ENCODE measurements around the gene NCK1. TPM values are rescaled to one million over a fixed set of nuclear protein-coding genes. Genes with fewer than 3 reads are reported as not detected.

NCK1 gene
- total and polyA plus RNA-seq, 2 of the 13 experiments (the other 11 are each of a cell fraction or from before 2014, with no cell fraction given): 14.7 to 30.4 TPM

DNA sequence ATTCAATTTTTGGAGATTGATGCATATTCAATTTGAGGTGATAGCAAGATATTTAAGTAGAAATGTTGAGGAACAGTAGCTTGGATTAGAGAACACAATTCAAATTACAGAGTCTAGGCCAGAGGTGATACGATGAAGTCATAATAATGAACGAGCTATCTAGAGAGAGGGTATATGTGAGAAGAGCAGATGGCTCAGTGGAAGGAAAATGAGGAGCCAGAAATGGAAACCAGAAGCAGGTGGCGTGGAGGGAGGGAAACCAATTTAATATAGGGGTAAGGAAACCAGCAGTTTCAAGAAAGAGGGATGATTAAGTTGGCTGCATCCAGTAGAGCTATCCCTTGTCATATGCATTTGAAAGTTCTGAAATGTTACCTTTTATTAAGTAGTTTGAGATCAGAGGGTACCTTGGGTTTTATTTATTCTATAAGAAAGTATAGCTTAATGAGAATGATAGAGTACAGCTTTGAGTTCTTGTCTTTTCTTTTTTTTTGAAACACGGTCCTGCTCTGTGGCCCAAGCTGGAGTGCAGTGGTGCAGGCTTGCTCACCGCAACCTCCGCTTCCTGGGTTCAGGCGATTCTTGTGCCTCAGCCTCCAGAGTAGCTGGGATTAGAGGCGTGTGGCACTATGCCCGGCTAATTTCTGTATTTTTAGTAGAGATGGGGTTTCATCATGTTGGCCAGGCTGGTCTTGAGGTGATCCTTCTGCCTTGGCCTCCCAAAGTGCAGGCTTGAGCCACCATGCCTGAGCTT, 22.1 kb downstream of the NCK1 start:
- TF ChIP-seq ZNF619 (CRISPR knock-in tag; IDR thresholded peaks at IDR 0.05) (no peak), NBN (conservative IDR thresholded peaks at IDR 0.05) (no peak), NCOA2 (CRISPR knock-in tag; IDR thresholded peaks at IDR 0.05) (no peak), ZNF607 (CRISPR knock-in tag; IDR thresholded peaks at IDR 0.05; ENCODE audit: borderline replicate concordance) (no peak)
- TF ChIP-seq, protein P1, sequence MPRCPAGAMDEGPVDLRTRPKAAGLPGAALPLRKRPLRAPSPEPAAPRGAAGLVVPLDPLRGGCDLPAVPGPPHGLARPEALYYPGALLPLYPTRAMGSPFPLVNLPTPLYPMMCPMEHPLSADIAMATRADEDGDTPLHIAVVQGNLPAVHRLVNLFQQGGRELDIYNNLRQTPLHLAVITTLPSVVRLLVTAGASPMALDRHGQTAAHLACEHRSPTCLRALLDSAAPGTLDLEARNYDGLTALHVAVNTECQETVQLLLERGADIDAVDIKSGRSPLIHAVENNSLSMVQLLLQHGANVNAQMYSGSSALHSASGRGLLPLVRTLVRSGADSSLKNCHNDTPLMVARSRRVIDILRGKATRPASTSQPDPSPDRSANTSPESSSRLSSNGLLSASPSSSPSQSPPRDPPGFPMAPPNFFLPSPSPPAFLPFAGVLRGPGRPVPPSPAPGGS (CRISPR knock-in tag; IDR thresholded peaks at IDR 0.05): no peak
- no peaks in the 10 kb centered on the region for H3K27me3 ChIP-seq (ENCODE audit: control insufficient read depth in 1 of 2, insufficient read depth in 2 of 2, low read length in 2 of 2)
- H3K79me2 ChIP-seq (ENCODE audit: insufficient read depth, low read length): peaks cover 80% of the 10 kb centered on the region
- H3K36me3 ChIP-seq (replicated peaks in 1 of 2; ENCODE audit: control insufficient read depth in 1 of 2, insufficient read depth in 2 of 2, low read length in 2 of 2): no peaks in the 10 kb centered on the region
- no peak for FAIRE-seq
- ChIA-PET CTCF (ENCODE audit: low intra/inter-chr PET ratio, low total read pairs) (no interaction called here), POLR2A (interaction anchor here (0.7 kb wide), 1 partner anchor 17 kb away, joined by 3 read pairs; no protein-coding TSS in a partner anchor)
- ATAC-seq: no peak
- DNase-seq (ENCODE audit: low spot score): no peak
- in situ Hi-C loops (cut with HindIII; ENCODE audit: extremely low pct_ligation_motif_present, low pct_unique_long_range_greater_than_20kb): no loop called here
- intact Hi-C loops (cut with micrococcal nuclease; ENCODE audit: unreplicated experiment): no loop called here
- H2AFZ ChIP-seq (ENCODE audit: low read length): no peak overlapping the region
- H3K4me2 ChIP-seq (ENCODE audit: low read depth, low read length): no peak overlapping the region
- H3K4me3 ChIP-seq (replicated peaks in 1 of 3; ENCODE audit: insufficient read depth in 1 of 3, low read depth in 2 of 3, low read length in 3 of 3): no peak overlapping the region
- H4K20me1 ChIP-seq (ENCODE audit: insufficient read depth, low read length): peaks cover 4% of the 10 kb centered on the region; the same call in 1 of the 2 replicates
- H3K9ac ChIP-seq (ENCODE audit: insufficient read depth, low read depth, low read length): no peak overlapping the region
- WGBS (ENCODE audit: low lambda C conversion rate): 97% methylated on average over 9 of the region's 9 CpGs
- BruUV-seq (replicated peaks): no TSS peak
- H3K4me1 ChIP-seq (ENCODE audit: insufficient read depth, low read length): peaks cover 8% of the 10 kb centered on the region; the same call in 1 of the 2 replicates
- no peak overlapping the region for H3K27ac ChIP-seq (ENCODE audit: extremely low read length, insufficient read depth, low read length)
- H3K9me3 ChIP-seq (ENCODE audit: low read length): no peaks in the 10 kb centered on the region
